H1 (cell line): Measurements from ENCODE around the gene MACROD2. TPM values are rescaled to one million over a fixed set of nuclear protein-coding genes. Genes with fewer than 3 reads are reported as not detected.

ENCODE experiments used
- CTCF ChIA-PET: fragments of 300-600 bp; sonication (Branson Sonifier 250); formaldehyde crosslinking; loops from one replicate; lab custom pipeline; 2021; ENCODE audit not compliant: partially characterized antibody; lab: Charles Lee
- POLR2A ChIA-PET: fragments of 300-600 bp; sonication (Branson Sonifier 250); formaldehyde crosslinking; loops from one replicate; lab custom pipeline; 2021; ENCODE audit warnings: inconsistent platforms; ENCODE audit not compliant: partially characterized antibody; lab: Charles Lee
- DNase-seq, 2 experiments: peaks; one replicate each; pipeline versions ENCODE4 v3.0.0 to v3.0.0-alpha.2; 2010 to 2022; ENCODE audit warnings: low spot score in 2 of 2, low read depth in 1 of 2, mixed read lengths in 1 of 2
- FAIRE-seq: peaks from 2 replicates; lab custom pipeline; 2011; peaks lifted over from hg19 to GRCh38; lab: Jason Lieb, UNC
- H2AFZ ChIP-seq: 2 replicates; pipeline ENCODE4 v1.8.1; 2012; ENCODE audit warnings: low read length, inconsistent platforms
- H2AK5ac ChIP-seq: 2 replicates; pipeline ENCODE4 v1.6.1; 2013; ENCODE audit warnings: low read depth, low read length
- H2BK120ac ChIP-seq: replicated peaks from 2 replicates; pipeline ENCODE3; 2013; ENCODE audit warnings: low read depth, low read length, inconsistent platforms
- H2BK12ac ChIP-seq: 2 replicates; pipeline ENCODE4 v1.6.1; 2013; ENCODE audit warnings: low read depth, low read length
- H2BK15ac ChIP-seq: 2 replicates; pipeline ENCODE4 v1.6.1; 2013; ENCODE audit warnings: low read length
- H2BK20ac ChIP-seq: 2 replicates; pipeline ENCODE4 v1.6.1; 2013; ENCODE audit warnings: low read length
- H2BK5ac ChIP-seq: 2 replicates; pipeline ENCODE4 v1.6.1; 2013; ENCODE audit warnings: low read depth, low read length
- H3K14ac ChIP-seq: 2 replicates; pipeline ENCODE4 v1.6.1; 2013; ENCODE audit warnings: inconsistent platforms; ENCODE audit not compliant: insufficient read length
- H3K18ac ChIP-seq: 2 replicates; pipeline ENCODE4 v1.6.1; 2013; ENCODE audit warnings: low read length; ENCODE audit errors: extremely low read depth
- H3K23ac ChIP-seq: 2 replicates; pipeline ENCODE4 v1.6.1; 2013; ENCODE audit warnings: inconsistent platforms; ENCODE audit not compliant: insufficient read length
- H3K23me2 ChIP-seq: 2 replicates; pipeline ENCODE4 v1.6.1; 2013; ENCODE audit warnings: low read depth, low read length
- H3K27ac ChIP-seq: 2 replicates; pipeline ENCODE4 v1.6.1; 2011; ENCODE audit warnings: low read depth, low read length, inconsistent platforms
- H3K27me3 ChIP-seq, 4 experiments: replicated peaks in 1 of 4; 1 replicate in 1 of 4; 2 replicates in 3 of 4; pipeline versions ENCODE4 v1.6.1 to v1.8.1; 2011 to 2013; ENCODE audit warnings: low read length in 3 of 4, mild to moderate bottlenecking in 3 of 4, inconsistent platforms in 2 of 4, mixed read lengths in 2 of 4, moderate library complexity in 1 of 4; ENCODE audit not compliant: control insufficient read depth in 3 of 4, insufficient read depth in 3 of 4; ENCODE audit errors: extremely low read depth in 1 of 4
- H3K36me3 ChIP-seq, 4 experiments: 2 replicates each; pipeline versions ENCODE4 v1.6.1 to v1.8.1; 2011 to 2013; ENCODE audit warnings: mild to moderate bottlenecking in 4 of 4, low read length in 3 of 4, moderate library complexity in 2 of 4, control low read depth in 1 of 4, inconsistent platforms in 1 of 4; ENCODE audit not compliant: insufficient read depth in 4 of 4, control insufficient read depth in 2 of 4
- H3K4ac ChIP-seq: replicated peaks from 2 replicates; pipeline ENCODE3; 2013; ENCODE audit warnings: low read length, low read depth, mixed read lengths, inconsistent platforms; ENCODE audit not compliant: insufficient read length
- H3K4me1 ChIP-seq, 4 experiments: replicated peaks in 1 of 4; 1 replicate in 1 of 4; 2 replicates in 3 of 4; pipeline versions ENCODE4 v1.6.1 to v1.8.1; 2011 to 2013; ENCODE audit warnings: low read length in 3 of 4, inconsistent platforms in 2 of 4, mixed read lengths in 1 of 4; ENCODE audit not compliant: insufficient read depth in 4 of 4, control insufficient read depth in 3 of 4
- H3K4me2 ChIP-seq, 2 experiments: 2 replicates each; pipeline versions ENCODE4 v1.6.1 to v1.8.1; 2011 to 2013; ENCODE audit warnings: low read depth in 2 of 2, low read length in 2 of 2, control low read depth in 1 of 2, inconsistent platforms in 1 of 2, mild to moderate bottlenecking in 1 of 2; ENCODE audit not compliant: insufficient read depth in 1 of 2
- H3K4me3 ChIP-seq, 4 experiments: fragments of 200-600, 300-600 bp in 1 of 4; sonication (generic), shearing (Covaris generic), sonication (Bioruptor Twin) in 1 of 4; 2 replicates each; pipeline versions ENCODE4 v1.5.1 to v1.8.1; 2011 to 2016; ENCODE audit warnings: low read length in 4 of 4, low read depth in 3 of 4, control low read depth in 2 of 4, inconsistent platforms in 2 of 4, mild to moderate bottlenecking in 2 of 4, mixed read lengths in 1 of 4, moderate library complexity in 1 of 4; ENCODE audit not compliant: insufficient read depth in 2 of 4; ENCODE audit errors: extremely low read depth in 1 of 4
- H3K56ac ChIP-seq: replicated peaks from 2 replicates; pipeline ENCODE3; 2013; ENCODE audit warnings: low read depth, mild to moderate bottlenecking, mixed read lengths, low read length, inconsistent platforms; ENCODE audit not compliant: insufficient read length
- H3K79me1 ChIP-seq: 2 replicates; pipeline ENCODE4 v1.6.1; 2013; ENCODE audit warnings: low read depth, low read length, control low read depth
- H3K79me2 ChIP-seq, 2 experiments: 2 replicates each; pipeline versions ENCODE4 v1.6.1 to v1.8.1; 2012 to 2013; ENCODE audit warnings: low read length in 2 of 2, mild to moderate bottlenecking in 2 of 2, inconsistent platforms in 1 of 2; ENCODE audit not compliant: insufficient read depth in 2 of 2, control insufficient read depth in 1 of 2
- H3K9ac ChIP-seq, 4 experiments: replicated peaks in 1 of 4; 1 replicate in 1 of 4; 2 replicates in 3 of 4; pipeline versions ENCODE4 v1.6.1 to v1.8.1; 2011 to 2013; ENCODE audit warnings: low read depth in 3 of 4, low read length in 3 of 4, control low read depth in 2 of 4, mild to moderate bottlenecking in 2 of 4, moderate library complexity in 2 of 4, inconsistent platforms in 1 of 4; ENCODE audit errors: extremely low read depth in 1 of 4
- H3K9me3 ChIP-seq, 2 experiments: 2 replicates each; pipeline versions ENCODE4 v1.6.1 to v1.8.1; 2012 to 2013; ENCODE audit warnings: mild to moderate bottlenecking in 2 of 2, moderate library complexity in 2 of 2, control low read depth in 1 of 2, inconsistent platforms in 1 of 2, low read depth in 1 of 2, low read length in 1 of 2, mixed read lengths in 1 of 2; ENCODE audit not compliant: insufficient read depth in 2 of 2
- H4K20me1 ChIP-seq, 2 experiments: replicated peaks in 1 of 2; 2 replicates each; pipeline versions ENCODE3 to v1.8.1; 2011 to 2013; ENCODE audit warnings: inconsistent platforms in 2 of 2, low read length in 2 of 2, mild to moderate bottlenecking in 1 of 2; ENCODE audit not compliant: insufficient read depth in 2 of 2, control insufficient read depth in 1 of 2
- H4K5ac ChIP-seq: 2 replicates; pipeline ENCODE4 v1.6.1; 2013; ENCODE audit warnings: low read length, low read depth, mixed read lengths, inconsistent platforms; ENCODE audit not compliant: insufficient read length
- H4K8ac ChIP-seq: 2 replicates; pipeline ENCODE4 v1.8.0; 2013; ENCODE audit warnings: mild to moderate bottlenecking, moderate library complexity, low read length, inconsistent platforms; ENCODE audit not compliant: insufficient read depth; ENCODE audit errors: extremely low read depth
- H4K91ac ChIP-seq: replicated peaks from 2 replicates; pipeline ENCODE3; 2013; ENCODE audit warnings: low read length, mixed read lengths, inconsistent platforms; ENCODE audit not compliant: insufficient read length
- NRF1 ChIP-seq: IDR thresholded peaks from 2 replicates; pipeline ENCODE4 v1.6.1; 2011; ENCODE audit warnings: mild to moderate bottlenecking, low read depth, low read length, improper control_type of control experiment
- SRF ChIP-seq: IDR thresholded peaks from 2 replicates; pipeline ENCODE4 v1.6.1; 2011; ENCODE audit warnings: mild to moderate bottlenecking, low read depth, low read length, moderate library complexity
- WGBS, 2 experiments: shearing (Covaris generic) in 1 of 2; methylation state at CpG; one replicate each; pipeline versions ENCODE4 v1.1.6 to v1.1.7; 2013 to 2015; ENCODE audit warnings: low lambda C conversion rate in 2 of 2, mixed read lengths in 2 of 2, inconsistent platforms in 1 of 2, low coverage in 1 of 2, missing lambda C conversion rate in 1 of 2; ENCODE audit not compliant: insufficient replicate concordance in 2 of 2, insufficient coverage in 1 of 2, insufficient read length in 1 of 2; ENCODE audit errors: extremely low coverage in 1 of 2, missing lambda C conversion rate in 1 of 2; 5-methylcytosine and 5-hydroxymethylcytosine counted together
- polyA plus RNA-seq, 7 experiments: library from polyadenylated mRNA; depleted of rRNA in 3 of 7; stranded (reverse) in 5 of 7; unstranded in 2 of 7; fragments of >200 nt in 5 of 7; fragments of 200-250 nt in 2 of 7; gene quantifications; 1 replicate in 5 of 7; 2 replicates in 1 of 7; 4 replicates in 1 of 7; pipeline versions ENCODE4 v1.2.1 to v1.2.3, GENCODE V29; 2011 to 2013; ENCODE audit warnings: missing spikeins in 2 of 7, mixed read lengths in 2 of 7
- total RNA-seq: library from RNA; stranded (reverse); fragmentation: NEBNext Ultra II Directional; extraction: Animal tissue kit (Norgen Biotek cat#: 25700); gene quantifications from 2 replicates; pipeline ENCODE4 v1.2.1, GENCODE V29; 2021

Gene MACROD2
- total and polyA plus RNA-seq, 2 of the 8 experiments (the other 6 are each of a cell fraction or from before 2014, with no cell fraction given) = 0.70 to 3.9 TPM

DNA sequence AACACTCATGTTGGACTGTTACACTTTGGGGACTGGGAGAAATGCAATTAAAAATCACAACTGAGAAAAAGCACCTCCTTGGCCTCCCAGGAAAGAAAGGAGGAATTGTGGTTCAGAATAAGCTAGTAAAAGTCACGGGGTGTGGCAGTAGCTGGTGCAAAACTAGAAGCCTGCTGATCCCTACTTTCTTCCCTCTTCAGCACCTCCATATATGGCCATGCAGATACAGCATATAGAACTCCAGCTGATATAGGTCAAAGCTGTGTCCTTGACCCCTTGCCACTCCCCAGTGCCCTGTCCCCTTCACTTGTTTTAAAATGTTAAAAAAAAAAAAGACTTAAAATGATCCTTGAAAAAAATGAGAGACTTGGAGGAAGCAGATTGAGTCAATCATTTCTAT is 347.6 kb downstream of the MACROD2 start:
- no peaks in the 10 kb centered on the region for H3K9me3 ChIP-seq
- H4K91ac ChIP-seq = no peak overlapping the region
- DNase-seq = no peak
- H3K56ac ChIP-seq = no peak overlapping the region
- no peak overlapping the region for H3K27ac ChIP-seq
- H3K36me3 ChIP-seq = no peaks in the 10 kb centered on the region
- ChIA-PET CTCF (interaction anchor here (0.8 kb wide), 1 partner anchor 18 kb away, joined by 4 read pairs; no protein-coding TSS in a partner anchor), POLR2A (no interaction called here)
- no peaks in the 10 kb centered on the region for H3K79me2 ChIP-seq
- peak overlapping the region; percentile 86; the same call in 1 of the 2 replicates for H2AFZ ChIP-seq
- H4K5ac ChIP-seq = no peak overlapping the region
- no peaks in the 10 kb centered on the region for H4K20me1 ChIP-seq
- no peak overlapping the region for H2BK15ac ChIP-seq
- no peaks in the 10 kb centered on the region for H3K27me3 ChIP-seq
- no peak for FAIRE-seq
- no peak overlapping the region for H2BK20ac ChIP-seq
- H2AK5ac ChIP-seq = no peak overlapping the region
- H4K8ac ChIP-seq = no peak overlapping the region
- TF ChIP-seq SRF (peak; percentile 92), NRF1 (no peak)
- H3K79me1 ChIP-seq = no peaks in the 10 kb centered on the region
- H3K23ac ChIP-seq = no peak overlapping the region
- no peak overlapping the region for H2BK12ac ChIP-seq
- H3K14ac ChIP-seq = no peak overlapping the region
- no peak overlapping the region for H3K4me2 ChIP-seq
- no peaks in the 10 kb centered on the region for H3K23me2 ChIP-seq
- H3K4me3 ChIP-seq = no peak overlapping the region
- H2BK120ac ChIP-seq = no peak overlapping the region
- 83% methylated on average over 1 of the region's 1 CpG; no CpG with 5 or more reads in 1 of the 2 experiments for WGBS, 2 experiments
- no peak overlapping the region for H3K4ac ChIP-seq
- no peak overlapping the region for H2BK5ac ChIP-seq
- H3K18ac ChIP-seq = no peak overlapping the region
- H3K9ac ChIP-seq = no peak overlapping the region
- H3K4me1 ChIP-seq = no peaks in the 10 kb centered on the region
